HT1080 (cell line): ENCODE data around the gene LIPT2. TPM values are rescaled to one million over a fixed set of nuclear protein-coding genes. Genes with fewer than 3 reads are reported as not detected.

Experiments used
- DNase-seq: peaks from one replicate; pipeline ENCODE4 v3.0.0-alpha.2; 2015; ENCODE audit warnings: low read depth
- total RNA-seq: library from RNA; depleted of rRNA; stranded (reverse); fragments of >200 nt; shearing (Covaris generic); gene quantifications from 2 replicates; pipeline ENCODE4 v1.2.3, GENCODE V29; 2014

The LIPT2 gene
- total RNA-seq, 1 experiment from 2014 or later, result 3.7 TPM

GRCh38 chr11:74466916-74467885, 26.3 kb downstream of the LIPT2 start, which contains the start of gene KCNE3:
KCNE3 (minus strand) TSS chr11:74467549; CDS start chr11:74457563, 9,986 bp downstream.
- DNase-seq, result no peak

DNA sequence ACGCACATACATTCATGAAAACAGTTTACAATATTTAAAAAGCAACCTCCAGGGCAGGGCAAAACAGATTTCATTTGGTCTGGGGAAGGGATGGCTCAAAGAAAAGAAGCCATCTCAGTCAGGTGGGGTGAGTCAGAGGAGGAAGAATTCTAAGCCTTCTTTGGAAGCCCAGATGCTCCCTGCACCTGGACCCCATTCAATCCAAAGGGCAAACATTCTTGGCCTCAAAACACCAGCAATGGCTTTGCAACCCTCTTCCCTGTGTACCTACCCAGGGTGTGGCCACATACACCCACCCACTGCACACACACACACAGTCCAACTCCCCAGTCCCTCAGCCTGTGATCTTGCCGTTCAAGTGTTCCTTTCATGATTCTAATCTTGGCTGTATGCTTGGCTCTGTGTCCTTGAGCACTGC, 28.2 kb downstream of the LIPT2 start:
- no peak for DNase-seq

DNA sequence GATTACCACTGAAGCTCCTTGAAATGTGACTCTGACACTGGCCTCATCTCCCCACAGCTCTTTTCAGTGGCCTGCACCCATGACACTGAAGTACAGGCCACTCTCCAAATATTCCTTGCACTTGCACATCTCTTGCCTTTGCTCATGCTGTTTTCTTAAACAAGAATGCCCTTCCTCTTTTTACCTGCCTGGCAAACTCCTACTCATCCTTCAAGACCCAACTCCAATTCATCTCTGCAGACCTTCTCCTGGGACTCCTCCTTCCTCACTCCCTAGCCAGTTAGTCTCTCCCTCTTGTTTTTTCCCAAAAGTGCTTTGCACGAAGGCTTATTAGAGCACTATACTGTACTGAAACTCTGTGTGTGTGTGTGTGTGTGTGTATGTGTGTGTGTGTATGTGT, 28.8 kb downstream of the LIPT2 start:
- DNase-seq, result no peak

DNA sequence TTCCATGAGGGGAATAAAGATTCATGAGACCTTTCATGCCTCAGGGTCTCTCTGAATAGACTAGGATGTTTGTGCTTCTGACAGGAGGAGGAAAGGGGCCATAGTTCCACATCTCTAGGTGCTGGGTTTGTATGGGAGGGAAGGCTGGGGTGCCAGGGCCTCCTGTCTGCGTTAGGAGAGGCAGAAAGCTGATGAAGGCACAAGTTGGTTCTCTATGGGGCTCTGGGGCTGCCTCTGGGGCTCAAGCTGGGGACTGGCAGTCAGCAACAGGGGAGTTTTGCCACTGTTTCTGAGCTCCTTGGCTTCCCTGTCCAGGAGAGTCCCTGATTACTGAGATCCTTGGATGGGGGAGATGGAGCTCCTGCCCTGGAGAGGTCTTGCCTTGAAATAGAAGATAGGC, 30.3 kb downstream of the LIPT2 start:
- DNase-seq, result no peak

DNA sequence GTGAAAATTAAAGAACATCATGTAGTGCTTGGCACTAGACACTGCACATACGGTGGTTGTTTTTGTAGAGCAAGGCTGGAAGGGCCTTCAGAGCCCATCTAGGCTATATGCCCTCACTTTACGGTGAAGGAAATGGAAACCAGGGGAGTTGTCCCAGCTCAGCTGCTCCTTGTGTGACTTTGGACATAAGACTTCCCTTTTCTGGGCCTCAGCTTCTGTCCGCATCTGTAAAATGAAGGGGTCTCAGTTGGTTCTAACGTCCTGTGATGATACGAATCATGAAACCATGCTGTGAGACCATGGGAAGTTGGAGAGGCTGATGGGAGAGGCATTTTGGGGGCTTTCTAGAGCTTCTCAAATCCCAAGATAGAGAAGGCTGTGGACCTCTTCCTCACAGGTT, 30.9 kb downstream of the LIPT2 start:
- DNase-seq, result no peak

DNA sequence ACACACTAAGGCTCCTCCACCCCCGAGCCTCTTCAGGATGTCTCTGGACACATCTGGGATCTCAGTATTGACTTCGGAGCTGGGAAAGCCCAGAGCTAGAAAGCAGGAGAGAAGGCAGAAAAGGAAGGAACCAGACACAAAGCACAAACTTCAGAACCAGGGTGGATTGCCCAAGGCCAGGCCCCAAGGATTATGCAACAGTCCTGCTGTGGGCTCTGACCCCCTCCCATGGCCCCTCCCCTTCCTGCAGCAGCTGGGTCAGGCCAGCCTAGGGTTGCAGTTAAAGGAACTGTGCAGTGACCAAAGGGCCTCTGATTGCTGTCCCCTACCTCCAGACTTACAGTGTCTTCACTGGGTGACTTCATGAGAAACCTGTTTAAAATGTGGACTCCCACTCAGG, 31.5 kb downstream of the LIPT2 start:
- DNase-seq, result no peak

- peak; percentile 24 for DNase-seq
Observed at GRCh38 chr11:74460481-74461154, 32.9 kb downstream of the LIPT2 start.

- no peak for DNase-seq
Observed at GRCh38 chr11:74460065-74460464, 33.5 kb downstream of the LIPT2 start.

DNA sequence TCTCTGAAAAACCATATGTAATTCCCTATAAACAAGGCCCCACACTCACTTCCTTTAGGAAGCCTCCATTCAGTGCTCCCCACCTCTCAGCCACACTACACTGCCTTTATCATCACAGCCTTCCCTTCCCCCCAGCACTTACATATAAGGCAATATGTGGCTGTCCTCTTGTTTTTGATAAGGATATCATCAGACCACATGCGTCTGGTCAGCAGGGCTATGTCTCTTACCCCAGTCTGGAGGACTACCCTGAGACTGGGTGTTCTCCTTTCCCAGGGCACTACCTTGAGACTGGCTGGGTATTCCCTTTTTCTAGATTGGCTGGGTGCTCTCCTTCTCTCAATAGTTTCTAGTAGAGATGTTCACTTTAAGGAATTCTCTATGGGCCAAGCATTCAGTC, 33.9 kb downstream of the LIPT2 start:
- no peak for DNase-seq

GRCh38 chr11:74457356-74457755, 36.2 kb downstream of the LIPT2 start:
- no peak for DNase-seq

DNA sequence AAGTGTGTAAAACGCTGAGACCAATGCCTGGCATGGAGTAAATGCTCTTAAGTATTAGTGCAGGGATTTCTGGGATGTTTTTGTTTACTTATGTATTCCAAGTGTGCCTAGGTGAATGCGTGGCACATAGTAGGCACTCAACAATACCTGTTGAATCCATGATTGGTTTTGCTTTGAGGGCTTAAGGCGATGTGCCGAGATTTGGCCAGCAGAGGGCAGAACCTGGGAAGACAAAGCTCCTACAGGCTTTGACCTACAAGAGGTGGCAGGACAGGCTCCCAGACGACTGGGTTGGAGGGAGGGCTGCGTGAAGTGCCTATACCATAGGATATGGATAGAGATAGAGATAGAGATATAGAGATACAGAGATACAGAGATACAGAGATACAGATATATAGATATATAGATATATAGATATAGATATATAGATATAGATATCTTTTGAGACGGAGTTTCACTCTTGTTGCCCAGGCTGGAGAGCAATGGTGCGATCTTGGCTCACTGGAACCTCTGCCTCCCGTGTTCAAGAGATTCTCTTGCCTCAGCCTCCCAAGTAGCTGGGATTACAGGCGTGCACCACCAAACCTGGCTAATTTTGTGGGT, 40.0 kb downstream of the LIPT2 start:
- peak; percentile 45 for DNase-seq

DNA sequence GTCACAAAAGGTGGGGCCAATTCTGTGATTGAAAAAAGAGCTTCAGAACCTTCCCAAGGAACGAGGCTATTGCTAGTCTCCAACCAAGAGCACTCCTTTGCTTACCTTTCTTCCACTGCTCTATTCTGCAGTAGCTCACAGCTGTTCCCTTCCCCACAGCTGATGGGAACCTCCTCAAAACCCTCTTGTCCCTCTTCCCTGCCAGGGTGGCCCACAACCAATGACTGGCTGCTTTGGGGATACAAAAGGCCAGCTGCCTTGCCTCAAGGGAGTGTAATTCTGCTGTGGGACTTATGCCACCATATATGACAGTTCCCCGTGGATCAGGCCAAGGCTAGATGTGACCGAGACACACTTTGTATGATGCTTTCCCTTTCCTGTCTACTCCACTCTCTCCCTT, 41.2 kb downstream of the LIPT2 start:
- DNase-seq, result no peak

DNA sequence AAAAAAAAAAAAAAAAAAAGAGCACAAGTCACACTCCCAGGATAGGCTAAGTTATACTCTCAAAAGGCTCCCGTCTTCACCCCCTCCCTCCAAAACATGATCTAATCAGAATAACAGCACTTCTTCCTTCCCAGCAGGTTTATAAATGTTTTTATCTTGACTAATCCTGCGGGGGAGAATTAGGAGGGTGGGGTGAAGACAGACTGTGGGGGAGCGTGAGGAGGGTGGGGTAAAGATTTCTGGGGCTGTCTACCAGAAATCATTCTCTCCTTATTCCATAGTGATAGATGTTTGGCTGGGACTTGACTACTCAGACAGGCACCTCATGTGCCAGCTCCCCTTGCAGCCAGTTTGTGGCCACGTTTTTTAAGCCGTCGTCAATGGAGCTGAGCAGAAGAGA, 43.2 kb downstream of the LIPT2 start:
- DNase-seq, result no peak

- DNase-seq, result peak; percentile 76
Observed at GRCh38 chr11:74449369-74449931, 44.1 kb downstream of the LIPT2 start.

DNA sequence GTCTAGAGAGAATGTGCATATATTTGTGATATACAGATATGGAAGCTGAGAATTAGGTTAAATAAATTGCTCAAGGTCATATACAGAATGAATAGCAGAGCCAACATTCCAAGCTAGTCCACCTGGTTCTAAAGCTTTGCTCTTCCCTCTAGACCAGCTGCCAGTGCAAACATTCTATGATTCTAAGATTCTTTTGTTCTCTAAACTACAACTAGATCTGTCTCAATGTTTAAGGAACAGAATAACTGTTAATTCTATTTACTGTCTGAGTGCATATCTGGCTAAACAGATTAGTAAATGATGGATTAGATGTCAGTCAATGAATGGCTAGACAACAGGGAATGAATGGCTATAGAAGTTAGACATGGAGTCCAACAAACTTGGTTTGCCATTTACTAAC, 45.8 kb downstream of the LIPT2 start:
- DNase-seq, result no peak

DNA sequence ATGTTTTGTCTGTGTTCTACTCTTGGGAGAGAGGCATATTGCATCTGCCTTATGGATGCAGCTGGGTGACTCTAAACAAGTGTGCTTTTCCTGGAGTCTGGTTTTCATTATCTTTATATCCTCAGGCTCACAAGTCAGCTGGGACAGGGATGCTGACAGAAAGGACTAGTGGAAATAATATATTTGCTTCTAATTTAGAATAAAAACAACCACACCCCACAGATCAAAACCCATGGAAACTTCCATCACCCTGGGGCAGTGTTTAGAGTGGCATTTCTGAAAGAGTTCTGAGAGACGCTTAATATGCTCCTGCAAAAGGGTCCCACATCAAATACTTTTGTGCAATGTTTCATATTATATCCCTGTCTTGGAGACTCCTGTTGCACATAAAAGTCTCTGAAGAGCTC, 47.0 kb downstream of the LIPT2 start:
- no peak for DNase-seq

DNA sequence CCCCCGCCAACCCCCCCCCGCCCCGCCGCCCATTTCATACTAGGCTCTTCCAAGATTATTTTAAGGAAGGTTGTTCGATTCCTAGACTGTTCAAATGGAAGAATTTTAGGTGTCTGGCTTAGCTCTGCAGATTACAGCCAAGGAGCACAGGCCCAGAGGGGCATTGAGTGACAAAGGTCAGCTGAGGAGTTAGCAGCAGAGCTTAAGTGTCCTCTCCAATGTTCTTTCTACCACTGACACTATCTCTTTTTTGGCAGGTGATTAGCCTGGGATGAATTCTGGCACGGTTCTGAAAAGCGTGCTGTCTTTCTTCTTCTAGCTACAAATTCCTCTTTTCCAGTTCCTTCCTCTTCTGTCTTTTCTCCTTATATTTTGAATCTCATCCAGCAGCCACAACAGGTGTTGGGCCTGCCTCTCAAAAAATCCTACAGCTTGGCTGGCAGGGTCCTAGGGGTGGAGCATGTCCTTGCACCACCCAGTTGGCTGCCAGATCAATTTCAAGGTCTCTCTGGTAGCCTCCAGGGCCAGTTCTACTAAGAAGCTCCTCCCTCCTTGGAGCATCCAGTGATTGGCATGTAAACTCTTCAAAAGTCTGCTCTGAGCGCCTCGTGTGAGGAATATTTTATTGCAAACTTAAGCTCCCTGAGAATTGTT, 49.2 kb downstream of the LIPT2 start:
- no peak for DNase-seq

GRCh38 chr11:74443071-74443864, 50.3 kb downstream of the LIPT2 start:
- DNase-seq, result peak; percentile 50

DNA sequence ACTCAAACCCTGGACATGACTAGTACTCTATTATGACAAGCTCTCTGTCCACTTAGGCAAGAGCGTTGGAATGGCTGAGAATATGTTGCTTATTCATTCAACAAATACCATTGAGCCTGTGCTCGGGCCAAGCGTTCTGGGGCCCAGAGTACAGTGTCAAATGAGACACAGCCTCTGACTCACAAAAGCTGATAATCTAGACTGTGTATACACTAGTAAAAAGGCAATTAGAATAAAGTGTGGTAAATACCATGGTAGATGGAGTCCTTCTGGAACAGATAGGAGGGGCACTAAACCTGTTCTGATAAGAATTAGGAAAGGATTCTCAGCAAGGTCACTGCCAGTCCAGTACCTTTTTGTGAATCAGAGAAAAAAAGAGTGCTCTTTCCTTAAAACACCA, 50.9 kb downstream of the LIPT2 start:
- DNase-seq, result no peak
